K562 (cell line): ENCODE data around the gene SLC39A13. TPM values are rescaled to one million over a fixed set of nuclear protein-coding genes. Genes with fewer than 3 reads are reported as not detected.

ENCODE experiments used
- ATAC-seq: fragments of 200-7000 bp; cut with Tn5 transposase; 3 replicates; pipeline ENCODE4 v1.9.1; 2020; ENCODE audit warnings: moderate library complexity
- BruUV-seq: library from RNA; stranded (reverse); fragments of 400-500 nt; replicated peaks from 2 replicates; lab custom pipeline; 2021; lab: Mats Ljungman, UMichigan
- CTCF ChIA-PET: fragments of 300-600 bp; formaldehyde crosslinking; extraction: SDS; loops from one replicate; lab custom pipeline; 2021; ENCODE audit warnings: low intra/inter-chr PET ratio; lab: Yijun Ruan, JAX
- POLR2A ChIA-PET: fragments of 300-600, 350-650 bp; sonication (Branson Sonifier 250); formaldehyde crosslinking; extraction: SDS; loops from one replicate; lab custom pipeline; 2021; ENCODE audit warnings: antibody characterized with exemption, inconsistent platforms; lab: Yijun Ruan, JAX
- DNase-seq, 4 experiments: peaks; one replicate each; pipeline versions ENCODE4 v3.0.0 to v3.0.0-alpha.2; 2011 to 2018; ENCODE audit warnings: low spot score in 3 of 4, mixed read lengths in 3 of 4; ENCODE audit errors: extremely low read depth in 1 of 4
- FAIRE-seq: peaks from 2 replicates; lab custom pipeline; 2011; peaks lifted over from hg19 to GRCh38; lab: Jason Lieb, UNC
- H2AFZ ChIP-seq: 2 replicates; pipeline ENCODE4 v1.6.0; 2011; ENCODE audit warnings: low read depth, low read length, control low read depth, inconsistent platforms
- H3K27ac ChIP-seq: fragments of 200-600 bp; 3 replicates; pipeline ENCODE4 v1.8.0; 2011; ENCODE audit warnings: low read depth, mild to moderate bottlenecking, control low read depth, inconsistent platforms, low read length, moderate library complexity, mixed read lengths; ENCODE audit errors: extremely low read depth
- H3K27me3 ChIP-seq, 2 experiments: fragments of 300-600 bp in 1 of 2; 2 replicates in 1 of 2; 3 replicates in 1 of 2; pipeline versions ENCODE4 v1.6.0 to v1.8.0; 2011; ENCODE audit warnings: inconsistent platforms in 2 of 2, low read length in 2 of 2, mild to moderate bottlenecking in 1 of 2, mixed read lengths in 1 of 2, moderate library complexity in 1 of 2; ENCODE audit not compliant: control insufficient read depth in 2 of 2, insufficient read depth in 2 of 2
- H3K36me3 ChIP-seq: fragments of 300-600 bp; 3 replicates; pipeline ENCODE4 v1.8.0; 2011; ENCODE audit warnings: mild to moderate bottlenecking, low read length, inconsistent platforms; ENCODE audit not compliant: control insufficient read depth, insufficient read depth
- H3K4me1 ChIP-seq, 2 experiments: fragments of 200-600 bp in 1 of 2; replicated peaks in 1 of 2; 2 replicates in 1 of 2; 3 replicates in 1 of 2; pipeline versions ENCODE4 v1.5.1 to v1.8.0; 2011; ENCODE audit warnings: inconsistent platforms in 2 of 2, low read length in 2 of 2, mild to moderate bottlenecking in 1 of 2, mixed read lengths in 1 of 2, moderate library complexity in 1 of 2; ENCODE audit not compliant: control insufficient read depth in 2 of 2, insufficient read depth in 2 of 2
- H3K4me2 ChIP-seq: 2 replicates; pipeline ENCODE4 v1.6.1; 2011; ENCODE audit warnings: low read length, control low read depth, inconsistent platforms, mixed read lengths; ENCODE audit not compliant: insufficient read depth
- H3K4me3 ChIP-seq: fragments of 200-600 bp; sonication (generic), shearing (Covaris generic); 2 replicates; pipeline ENCODE4 v1.5.1; 2016; ENCODE audit warnings: control low read depth, inconsistent platforms
- H3K79me2 ChIP-seq: fragments of 200-600 bp; 3 replicates; pipeline ENCODE4 v1.8.0; 2011; ENCODE audit warnings: low read length, inconsistent platforms; ENCODE audit not compliant: control insufficient read depth, insufficient read depth
- H3K9ac ChIP-seq, 2 experiments: 2 replicates each; pipeline versions ENCODE4 v1.6.0 to v1.6.1; 2011; ENCODE audit warnings: low read depth in 2 of 2, low read length in 2 of 2, control low read depth in 1 of 2, inconsistent platforms in 1 of 2, mild to moderate bottlenecking in 1 of 2, mixed read lengths in 1 of 2; ENCODE audit not compliant: insufficient read depth in 1 of 2
- H3K9me1 ChIP-seq: one replicate; pipeline ENCODE4 v1.6.0; 2011; ENCODE audit warnings: inconsistent platforms, mild to moderate bottlenecking, low read length, moderate library complexity; ENCODE audit not compliant: control insufficient read depth, insufficient read depth
- H3K9me3 ChIP-seq: replicated peaks from 2 replicates; pipeline ENCODE4 v1.5.1; 2011; ENCODE audit warnings: low read depth, low read length, inconsistent platforms; ENCODE audit not compliant: control insufficient read depth, insufficient read depth
- H4K20me1 ChIP-seq: replicated peaks from 2 replicates; pipeline ENCODE4 v1.6.1; 2011; ENCODE audit warnings: low read length, inconsistent platforms, mixed read lengths; ENCODE audit not compliant: control insufficient read depth, insufficient read depth
- ESRRB ChIP-seq: fragments of 250-450 bp; sonication (Bioruptor Pico); IDR thresholded peaks from 2 replicates; pipeline ENCODE4 v1.5.0; 2020; ENCODE audit warnings: mild to moderate bottlenecking, moderate library complexity, borderline replicate concordance
- POLR2G ChIP-seq: fragments of 200-400 bp; formaldehyde crosslinking; IDR thresholded peaks from 2 replicates; pipeline ENCODE4 v1.6.1; 2017; ENCODE audit warnings: low read depth, mild to moderate bottlenecking, antibody characterized with exemption, low read length, moderate library complexity
- RBFOX2 ChIP-seq: fragments of 200-400 bp; formaldehyde crosslinking; IDR thresholded peaks from 2 replicates; pipeline ENCODE4 v1.6.1; 2017; ENCODE audit warnings: low read depth, mild to moderate bottlenecking, low read length, moderate library complexity
- WGBS: fragments of 100-300 bp; shearing (Covaris generic); methylation state at CpG from one replicate; pipeline ENCODE4 v1.1.6; 2016; ENCODE audit warnings: low coverage, mixed read lengths; ENCODE audit not compliant: insufficient coverage; ENCODE audit errors: missing lambda C conversion rate; 5-methylcytosine and 5-hydroxymethylcytosine counted together
- in situ Hi-C: fragments of 300-500 bp; cut with MboI; formaldehyde crosslinking; loops from 4 replicates; pipeline ENCODE4 v1.15.0; 2018; ENCODE audit warnings: inconsistent platforms, mixed read lengths
- intact Hi-C: fragments of 100-400 bp; cut with micrococcal nuclease; formaldehyde crosslinking; loops from 2 replicates; pipeline ENCODE4 v1.14.2; 2022
- polyA plus RNA-seq, 8 experiments: library from polyadenylated mRNA; depleted of rRNA in 4 of 8; stranded (reverse) in 5 of 8; unstranded in 3 of 8; fragments of >200 nt; fragmentation: Nextera tagmentation in 2 of 8; fragmentation: Illumina TruSeq in 1 of 8; extraction: Ambion mirVana in 2 of 8; extraction: Trizol in 1 of 8; gene quantifications; 2 replicates each; pipeline versions ENCODE4 v1.2.1 to v1.2.3, GENCODE V29; 2011 to 2014; ENCODE audit warnings: inconsistent platforms in 1 of 8, missing spikeins in 1 of 8
- total RNA-seq, 7 experiments: library from RNA; depleted of rRNA in 6 of 7; stranded (reverse); fragments of >200 nt in 6 of 7; fragmentation: Illumina TruSeq in 2 of 7; extraction: Trizol in 2 of 7; gene quantifications; 2 replicates each; pipeline versions ENCODE4 v1.2.1 to v1.2.3, GENCODE V29; 2011 to 2021; ENCODE audit warnings: low replicate concordance in 1 of 7
- TF ChIP-seq, protein P1 (sequence below): fragments of 200-800 bp; sonication (Bioruptor generic); IDR thresholded peaks from 2 replicates; pipeline ENCODE4 v1.6.1; 2017; ENCODE audit warnings: missing genetic modification characterization, missing compliant biosample characterization

Gene SLC39A13
- total and polyA plus RNA-seq, 9 of the 15 experiments (the other 6 are each of a cell fraction or from before 2014, with no cell fraction given): 0.17 to 15.9 (median 3.2) TPM

DNA sequence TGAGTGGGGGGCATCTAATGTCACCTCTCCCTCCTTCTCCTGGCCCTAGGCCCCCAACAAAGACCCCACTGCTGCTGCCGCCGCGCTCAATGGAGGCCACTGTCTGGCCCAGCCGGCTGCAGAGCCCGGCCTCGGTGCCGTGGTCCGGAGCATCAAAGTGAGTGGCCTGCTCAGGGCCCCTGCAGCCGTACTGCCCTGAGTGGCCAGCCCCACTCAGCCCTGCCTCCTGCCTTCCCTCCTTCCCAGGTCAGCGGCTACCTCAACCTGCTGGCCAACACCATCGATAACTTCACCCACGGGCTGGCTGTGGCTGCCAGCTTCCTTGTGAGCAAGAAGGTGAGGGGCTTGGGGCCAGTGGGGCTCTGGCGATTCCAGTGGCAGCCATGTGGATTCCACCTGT lies 5.0 kb downstream of the SLC39A13 start:
- intact Hi-C loops: loop anchor here (2.0 kb wide), 1 partner anchor 203 kb away; no protein-coding TSS in a partner anchor
- no TSS peak for BruUV-seq
- H2AFZ ChIP-seq: no peak overlapping the region
- no peak overlapping the region for H3K27ac ChIP-seq
- POLR2A ChIA-PET: interaction anchor here (1.2 to 1.7 kb wide), 2 partner anchors 10 to 44 kb away, joined by 4 to 6 read pairs; no protein-coding TSS in a partner anchor
- FAIRE-seq (no peak), ATAC-seq (no peak), DNase-seq (no peak)
- peak overlapping the region in 1 of 2 experiments; percentile 57; a peak in 2 of 4 replicates for H3K9ac ChIP-seq
- H3K4me3 ChIP-seq: no peak overlapping the region
- peak; percentile 53 for TF ChIP-seq POLR2G
- TF ChIP-seq RBFOX2: peak; percentile 53
- TF ChIP-seq, protein P1, sequence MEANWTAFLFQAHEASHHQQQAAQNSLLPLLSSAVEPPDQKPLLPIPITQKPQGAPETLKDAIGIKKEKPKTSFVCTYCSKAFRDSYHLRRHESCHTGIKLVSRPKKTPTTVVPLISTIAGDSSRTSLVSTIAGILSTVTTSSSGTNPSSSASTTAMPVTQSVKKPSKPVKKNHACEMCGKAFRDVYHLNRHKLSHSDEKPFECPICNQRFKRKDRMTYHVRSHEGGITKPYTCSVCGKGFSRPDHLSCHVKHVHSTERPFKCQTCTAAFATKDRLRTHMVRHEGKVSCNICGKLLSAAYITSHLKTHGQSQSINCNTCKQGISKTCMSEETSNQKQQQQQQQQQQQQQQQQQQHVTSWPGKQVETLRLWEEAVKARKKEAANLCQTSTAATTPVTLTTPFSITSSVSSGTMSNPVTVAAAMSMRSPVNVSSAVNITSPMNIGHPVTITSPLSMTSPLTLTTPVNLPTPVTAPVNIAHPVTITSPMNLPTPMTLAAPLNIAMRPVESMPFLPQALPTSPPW (CRISPR knock-in tag): no peak
- no peak for TF ChIP-seq ESRRB (CRISPR knock-in tag)
- no peaks in the 10 kb centered on the region for H3K27me3 ChIP-seq
- WGBS: 79% methylated on average over 13 of the region's 13 CpGs
- CTCF ChIA-PET: no interaction called here
- in situ Hi-C loops: no loop called here
- H3K79me2 ChIP-seq: peaks cover 7% of the 10 kb centered on the region; the same call in 2 of the 3 replicates
- peaks cover 10% of the 10 kb centered on the region; the same call in 2 of the 3 replicates for H3K36me3 ChIP-seq
- no peak overlapping the region for H3K4me2 ChIP-seq
- H3K4me1 ChIP-seq: peaks cover 5 to 64% of the 10 kb centered on the region in 2 experiments; a peak in 4 of 5 replicates
- peaks cover 10% of the 10 kb centered on the region for H3K9me1 ChIP-seq
- peaks cover 7% of the 10 kb centered on the region; the same call in 1 of the 2 replicates for H4K20me1 ChIP-seq
- no peaks in the 10 kb centered on the region for H3K9me3 ChIP-seq
